ENCODE measurements around the gene RAB3IL1.

DNA sequence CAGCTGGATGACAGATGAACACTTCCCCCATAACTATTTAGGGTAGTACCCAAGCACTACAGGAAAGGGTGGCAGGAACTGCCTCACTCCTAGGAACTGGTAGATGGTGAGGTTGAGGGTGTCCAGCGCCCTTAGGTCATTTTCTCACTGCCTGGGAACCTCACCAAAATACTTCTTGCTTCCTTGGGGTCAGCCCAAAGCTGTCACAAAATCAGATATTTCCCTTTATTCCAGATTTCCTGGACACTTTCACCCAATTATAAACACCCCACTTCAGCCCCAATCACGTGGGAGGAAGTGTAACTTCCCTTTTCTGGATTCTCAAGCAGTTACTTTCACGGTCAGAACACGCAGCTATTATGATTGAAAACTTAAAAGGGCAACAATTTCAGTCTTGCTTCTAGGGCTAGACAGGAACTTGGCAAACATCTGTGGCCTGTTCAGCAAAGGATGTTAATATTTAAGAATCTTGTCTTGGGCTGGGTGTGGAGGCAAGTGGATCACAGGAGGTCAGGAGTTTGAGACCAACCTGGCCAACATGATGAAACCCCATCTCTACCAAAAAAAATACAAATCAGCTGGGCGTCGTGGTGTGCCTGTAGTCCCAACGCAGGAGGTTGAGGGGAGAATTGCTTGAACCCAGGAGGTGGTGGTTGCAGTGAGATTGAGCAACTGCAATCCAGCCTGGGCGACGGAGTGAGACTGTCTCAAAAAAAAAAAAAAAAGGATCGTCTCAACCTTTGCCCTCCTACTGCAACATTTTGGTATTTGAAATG is 46.1 kb upstream of the RAB3IL1 start:
- no peak for TF ChIP-seq FOXJ3 (CRISPR knock-in tag; IDR thresholded peaks at IDR 0.05)
- TF ChIP-seq, protein P1, sequence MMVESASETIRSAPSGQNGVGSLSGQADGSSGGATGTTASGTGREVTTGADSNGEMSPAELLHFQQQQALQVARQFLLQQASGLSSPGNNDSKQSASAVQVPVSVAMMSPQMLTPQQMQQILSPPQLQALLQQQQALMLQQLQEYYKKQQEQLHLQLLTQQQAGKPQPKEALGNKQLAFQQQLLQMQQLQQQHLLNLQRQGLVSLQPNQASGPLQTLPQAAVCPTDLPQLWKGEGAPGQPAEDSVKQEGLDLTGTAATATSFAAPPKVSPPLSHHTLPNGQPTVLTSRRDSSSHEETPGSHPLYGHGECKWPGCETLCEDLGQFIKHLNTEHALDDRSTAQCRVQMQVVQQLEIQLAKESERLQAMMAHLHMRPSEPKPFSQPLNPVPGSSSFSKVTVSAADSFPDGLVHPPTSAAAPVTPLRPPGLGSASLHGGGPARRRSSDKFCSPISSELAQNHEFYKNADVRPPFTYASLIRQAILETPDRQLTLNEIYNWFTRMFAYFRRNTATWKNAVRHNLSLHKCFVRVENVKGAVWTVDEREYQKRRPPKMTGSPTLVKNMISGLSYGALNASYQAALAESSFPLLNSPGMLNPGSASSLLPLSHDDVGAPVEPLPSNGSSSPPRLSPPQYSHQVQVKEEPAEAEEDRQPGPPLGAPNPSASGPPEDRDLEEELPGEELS (CRISPR knock-in tag; IDR thresholded peaks at IDR 0.05; ENCODE audit: borderline replicate concordance): no peak
- TF ChIP-seq, protein P2, sequence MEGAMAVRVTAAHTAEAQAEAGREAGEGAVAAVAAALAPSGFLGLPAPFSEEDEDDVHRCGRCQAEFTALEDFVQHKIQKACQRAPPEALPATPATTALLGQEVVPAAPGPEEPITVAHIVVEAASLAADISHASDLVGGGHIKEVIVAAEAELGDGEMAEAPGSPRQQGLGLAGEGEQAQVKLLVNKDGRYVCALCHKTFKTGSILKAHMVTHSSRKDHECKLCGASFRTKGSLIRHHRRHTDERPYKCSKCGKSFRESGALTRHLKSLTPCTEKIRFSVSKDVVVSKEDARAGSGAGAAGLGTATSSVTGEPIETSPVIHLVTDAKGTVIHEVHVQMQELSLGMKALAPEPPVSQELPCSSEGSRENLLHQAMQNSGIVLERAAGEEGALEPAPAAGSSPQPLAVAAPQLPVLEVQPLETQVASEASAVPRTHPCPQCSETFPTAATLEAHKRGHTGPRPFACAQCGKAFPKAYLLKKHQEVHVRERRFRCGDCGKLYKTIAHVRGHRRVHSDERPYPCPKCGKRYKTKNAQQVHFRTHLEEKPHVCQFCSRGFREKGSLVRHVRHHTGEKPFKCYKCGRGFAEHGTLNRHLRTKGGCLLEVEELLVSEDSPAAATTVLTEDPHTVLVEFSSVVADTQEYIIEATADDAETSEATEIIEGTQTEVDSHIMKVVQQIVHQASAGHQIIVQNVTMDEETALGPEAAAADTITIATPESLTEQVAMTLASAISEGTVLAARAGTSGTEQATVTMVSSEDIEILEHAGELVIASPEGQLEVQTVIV (CRISPR knock-in tag; IDR thresholded peaks at IDR 0.05; ENCODE audit: borderline replicate concordance): peak; percentile 78; the same call in 1 of the 2 replicates
- TF ChIP-seq, protein P3, sequence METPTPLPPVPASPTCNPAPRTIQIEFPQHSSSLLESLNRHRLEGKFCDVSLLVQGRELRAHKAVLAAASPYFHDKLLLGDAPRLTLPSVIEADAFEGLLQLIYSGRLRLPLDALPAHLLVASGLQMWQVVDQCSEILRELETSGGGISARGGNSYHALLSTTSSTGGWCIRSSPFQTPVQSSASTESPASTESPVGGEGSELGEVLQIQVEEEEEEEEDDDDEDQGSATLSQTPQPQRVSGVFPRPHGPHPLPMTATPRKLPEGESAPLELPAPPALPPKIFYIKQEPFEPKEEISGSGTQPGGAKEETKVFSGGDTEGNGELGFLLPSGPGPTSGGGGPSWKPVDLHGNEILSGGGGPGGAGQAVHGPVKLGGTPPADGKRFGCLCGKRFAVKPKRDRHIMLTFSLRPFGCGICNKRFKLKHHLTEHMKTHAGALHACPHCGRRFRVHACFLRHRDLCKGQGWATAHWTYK (CRISPR knock-in tag; IDR thresholded peaks at IDR 0.05): no peak; the same call in none of the 2 replicates
- TF ChIP-seq BMI1 (IDR thresholded peaks at IDR 0.05; ENCODE audit: low read length): no peak; the same call in 1 of the 2 replicates
- no peak for TF ChIP-seq TCF7L2 (IDR thresholded peaks at IDR 0.05; ENCODE audit: low read depth, low read length)
- TF ChIP-seq ZC3H11A (IDR thresholded peaks at IDR 0.05; ENCODE audit: low read depth, low read length): no peak
- TF ChIP-seq FOXK2 (conservative IDR thresholded peaks at IDR 0.05 in 1 of 2, IDR thresholded peaks at IDR 0.05 in 1 of 2; ENCODE audit: low read depth in 2 of 2): peak; percentile 64 to 83; a peak in 3 of 4 replicates
- no peak; the same call in 1 of the 2 replicates for TF ChIP-seq ZNF695 (CRISPR knock-in tag; IDR thresholded peaks at IDR 0.05)
- no peak; a peak in 3 of 4 replicates for TF ChIP-seq RAD21 (CRISPR knock-in tag; conservative IDR thresholded peaks at IDR 0.05 in 1 of 2, IDR thresholded peaks at IDR 0.05 in 1 of 2)
- peak; percentile 21; the same call in 1 of the 2 replicates for TF ChIP-seq CREB1 (IDR thresholded peaks at IDR 0.05)
- no peak for TF ChIP-seq CREB1 (CRISPR knock-in tag; IDR thresholded peaks at IDR 0.05)
- 0 out of 2 replicates have a peak, but pooled peaks have one; percentile 13 for TF ChIP-seq ZBTB1 (CRISPR knock-in tag; IDR thresholded peaks at IDR 0.05; ENCODE audit: borderline replicate concordance, low read depth)
- peak; percentile 15; the same call in 1 of the 2 replicates for TF ChIP-seq ESRRA (IDR thresholded peaks at IDR 0.05; ENCODE audit: borderline replicate concordance, low read depth)

All from K562 (cell line).